Nephron progenitor cell (in vitro differentiated cells): ENCODE measurements around the gene PCBP3.

ENCODE experiments used
- DNase-seq: peaks from one replicate; pipeline ENCODE4 v3.0.0; 2021
- H3K27ac Mint-ChIP-seq: 2 replicates; pipeline ENCODE4 v1.8.0; 2021; ENCODE audit warnings: mild to moderate bottlenecking, moderate library complexity, mixed read lengths
- H3K27me3 Mint-ChIP-seq: 2 replicates; pipeline ENCODE4 v1.8.0; 2021; ENCODE audit warnings: mild to moderate bottlenecking, low read depth, mixed read lengths; ENCODE audit not compliant: poor library complexity
- H3K36me3 Mint-ChIP-seq: 2 replicates; pipeline ENCODE4 v1.8.0; 2021; ENCODE audit warnings: low read depth, mixed read lengths
- H3K4me1 Mint-ChIP-seq: 2 replicates; pipeline ENCODE4 v1.8.0; 2021; ENCODE audit warnings: mixed read lengths
- H3K4me3 Mint-ChIP-seq: 2 replicates; pipeline ENCODE4 v1.8.0; 2021; ENCODE audit warnings: mild to moderate bottlenecking, moderate library complexity, mixed read lengths
- H3K9me3 Mint-ChIP-seq: 2 replicates; pipeline ENCODE4 v1.8.0; 2021; ENCODE audit warnings: mild to moderate bottlenecking, moderate library complexity, mixed read lengths
- TF ChIP-seq, protein P1 (sequence below): fragments of 200-600 bp; sonication (generic); IDR thresholded peaks from 2 replicates; pipeline ENCODE4 v1.5.0; 2021; ENCODE audit warnings: antibody characterized with exemption

The PCBP3 gene

DNA sequence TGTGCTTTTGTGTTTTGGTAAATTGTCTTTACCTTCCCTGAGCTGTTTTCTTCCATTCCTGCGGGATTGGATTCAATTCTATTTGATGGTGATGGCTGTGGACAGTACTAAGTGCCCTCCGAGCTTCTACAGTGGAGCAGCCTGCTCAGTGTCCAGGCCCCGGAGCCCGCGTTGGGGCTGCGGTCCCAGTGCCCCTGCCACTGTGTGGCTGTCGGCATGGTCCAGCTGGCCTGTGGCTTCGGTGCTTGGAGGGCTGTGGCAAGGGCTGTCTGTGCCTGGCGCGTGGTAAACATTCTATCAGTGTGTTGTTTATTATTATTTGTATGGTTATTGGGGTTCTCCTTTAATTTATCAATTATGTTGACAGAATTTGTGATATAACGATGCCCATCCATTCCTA, 228.9 kb downstream of the PCBP3 start:
- Mint-ChIP-seq H3K9me3 (no peaks in the 10 kb centered on the region), H3K27ac (no peak overlapping the region), H3K27me3 (peaks cover 13% of the 10 kb centered on the region), H3K4me1 (peaks cover 60% of the 10 kb centered on the region), H3K4me3 (no peak overlapping the region), H3K36me3 (no peaks in the 10 kb centered on the region)
- DNase-seq, result no peak
- TF ChIP-seq, protein P1, sequence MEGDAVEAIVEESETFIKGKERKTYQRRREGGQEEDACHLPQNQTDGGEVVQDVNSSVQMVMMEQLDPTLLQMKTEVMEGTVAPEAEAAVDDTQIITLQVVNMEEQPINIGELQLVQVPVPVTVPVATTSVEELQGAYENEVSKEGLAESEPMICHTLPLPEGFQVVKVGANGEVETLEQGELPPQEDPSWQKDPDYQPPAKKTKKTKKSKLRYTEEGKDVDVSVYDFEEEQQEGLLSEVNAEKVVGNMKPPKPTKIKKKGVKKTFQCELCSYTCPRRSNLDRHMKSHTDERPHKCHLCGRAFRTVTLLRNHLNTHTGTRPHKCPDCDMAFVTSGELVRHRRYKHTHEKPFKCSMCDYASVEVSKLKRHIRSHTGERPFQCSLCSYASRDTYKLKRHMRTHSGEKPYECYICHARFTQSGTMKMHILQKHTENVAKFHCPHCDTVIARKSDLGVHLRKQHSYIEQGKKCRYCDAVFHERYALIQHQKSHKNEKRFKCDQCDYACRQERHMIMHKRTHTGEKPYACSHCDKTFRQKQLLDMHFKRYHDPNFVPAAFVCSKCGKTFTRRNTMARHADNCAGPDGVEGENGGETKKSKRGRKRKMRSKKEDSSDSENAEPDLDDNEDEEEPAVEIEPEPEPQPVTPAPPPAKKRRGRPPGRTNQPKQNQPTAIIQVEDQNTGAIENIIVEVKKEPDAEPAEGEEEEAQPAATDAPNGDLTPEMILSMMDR, result no peak

DNA sequence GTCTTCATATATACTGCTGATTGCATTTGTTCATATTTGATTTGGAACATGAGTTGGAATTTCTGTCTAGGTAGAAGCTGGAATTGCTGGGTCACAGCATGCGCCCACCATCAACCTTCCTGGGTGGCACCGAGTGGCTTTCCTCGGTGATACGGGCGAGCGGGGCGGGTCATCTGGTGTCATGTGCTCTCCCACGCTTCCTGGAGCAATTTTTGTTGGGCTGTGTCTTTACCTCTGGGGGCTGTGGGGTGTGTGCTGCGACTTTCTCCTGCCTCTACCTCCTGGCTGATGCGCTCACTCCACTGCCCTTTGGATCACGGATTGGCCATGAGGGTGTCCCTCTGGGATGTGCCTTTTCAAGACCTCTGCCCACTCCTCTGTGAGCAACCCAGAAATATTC, 229.4 kb downstream of the PCBP3 start:
- H3K4me1 Mint-ChIP-seq, result peaks cover 62% of the 10 kb centered on the region
- peaks cover 9% of the 10 kb centered on the region for H3K27me3 Mint-ChIP-seq
- no peak overlapping the region for H3K4me3 Mint-ChIP-seq

DNA sequence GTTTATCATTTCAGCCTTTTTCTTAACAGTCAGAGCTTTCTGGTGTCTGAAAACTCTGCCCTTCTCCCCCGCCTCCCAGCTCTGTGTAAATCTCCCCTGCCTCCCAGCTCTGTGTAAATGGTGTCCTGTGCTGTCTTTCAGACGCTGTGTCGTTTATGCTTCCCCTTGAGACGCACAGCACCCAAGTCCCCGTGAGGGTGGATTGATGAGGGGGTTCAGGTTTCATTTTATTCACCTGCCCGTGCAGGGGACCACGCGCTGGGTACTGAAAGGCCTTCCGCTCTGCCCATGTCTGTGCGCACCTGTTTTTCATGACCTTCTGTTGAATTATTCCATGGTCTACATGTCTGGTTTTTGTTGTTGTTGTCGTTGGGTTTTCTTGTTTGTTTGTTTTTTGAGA, 229.9 kb downstream of the PCBP3 start:
- TF ChIP-seq, protein P1, result no peak
- H3K36me3 Mint-ChIP-seq, result no peaks in the 10 kb centered on the region
- peaks cover 67% of the 10 kb centered on the region for H3K4me1 Mint-ChIP-seq

More for the DNA sequence above, 229.4 kb downstream of the PCBP3 start:
- no peak overlapping the region for H3K27ac Mint-ChIP-seq
- DNase-seq, result no peak
- no peaks in the 10 kb centered on the region for H3K36me3 Mint-ChIP-seq
- no peaks in the 10 kb centered on the region for H3K9me3 Mint-ChIP-seq
- TF ChIP-seq, protein P1, result no peak

DNA sequence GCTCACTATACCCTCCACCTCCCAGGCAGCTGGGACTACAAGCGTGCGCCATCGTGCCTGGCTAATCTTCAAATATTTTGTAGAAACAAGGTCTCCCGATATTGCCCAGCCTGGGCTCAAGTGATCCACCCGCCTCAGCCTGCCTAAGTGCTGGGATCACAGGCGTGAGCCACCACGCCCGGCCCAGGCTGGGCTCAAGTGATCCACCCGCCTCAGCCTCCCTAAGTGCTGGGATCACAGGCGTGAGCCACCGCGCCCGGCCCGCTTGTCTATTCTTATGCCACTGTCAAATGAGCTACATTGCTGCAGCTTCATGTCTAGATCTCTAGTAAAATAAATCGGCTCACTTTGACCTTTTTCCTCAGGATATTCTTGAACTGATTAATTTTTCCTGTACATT, 230.3 kb downstream of the PCBP3 start:
- Mint-ChIP-seq H3K4me3 (peak overlapping the region; percentile 37), H3K36me3 (no peaks in the 10 kb centered on the region), H3K9me3 (no peaks in the 10 kb centered on the region), H3K4me1 (peaks cover 71% of the 10 kb centered on the region), H3K27me3 (peaks cover 17% of the 10 kb centered on the region), H3K27ac (no peak overlapping the region)
- TF ChIP-seq, protein P1, result no peak
- DNase-seq, result no peak

More for the DNA sequence above, 229.9 kb downstream of the PCBP3 start:
- Mint-ChIP-seq H3K27ac (peak overlapping the region; percentile 64), H3K9me3 (no peaks in the 10 kb centered on the region), H3K27me3 (peaks cover 13% of the 10 kb centered on the region), H3K4me3 (peak overlapping the region; percentile 37)
- no peak for DNase-seq

DNA sequence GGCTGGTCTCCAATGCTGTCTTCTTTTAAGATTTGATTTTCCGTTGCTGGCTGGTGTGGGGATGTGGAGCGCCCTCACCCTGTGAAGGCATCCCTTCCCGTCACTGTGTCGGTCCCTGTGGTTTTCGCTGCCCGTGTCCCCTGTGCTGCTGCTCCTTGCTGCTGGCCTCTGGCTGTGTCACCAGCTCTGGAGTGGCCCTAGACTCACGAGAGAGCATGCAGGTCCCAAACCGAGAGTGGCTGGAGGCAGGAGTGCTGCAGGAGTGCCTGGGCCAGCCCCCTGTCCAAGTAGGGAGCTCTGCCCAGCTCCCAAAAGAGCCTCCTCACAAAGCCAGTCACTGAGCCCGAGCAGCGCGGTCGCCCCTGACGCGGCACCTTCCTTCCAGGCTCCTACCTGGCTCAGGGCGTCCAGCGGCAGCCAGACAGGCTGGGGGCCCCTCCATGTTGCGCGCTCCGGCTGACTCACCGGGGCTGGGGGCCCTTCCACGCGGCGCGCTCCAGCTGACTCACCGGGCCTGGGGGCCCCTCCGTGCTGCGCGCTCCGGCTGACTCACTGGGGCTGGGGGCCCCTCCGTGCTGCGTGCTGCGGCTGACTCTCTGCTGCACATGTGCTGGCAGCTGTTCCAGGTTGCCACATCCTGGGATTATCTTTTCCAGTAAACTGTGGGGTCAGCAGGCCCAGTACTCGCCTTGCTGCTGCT, 231.3 kb downstream of the PCBP3 start:
- Mint-ChIP-seq H3K27me3 (peaks cover 23% of the 10 kb centered on the region), H3K9me3 (no peaks in the 10 kb centered on the region), H3K27ac (no peak overlapping the region), H3K4me3 (peak overlapping the region; percentile 36), H3K36me3 (no peaks in the 10 kb centered on the region), H3K4me1 (peaks cover 78% of the 10 kb centered on the region)
- TF ChIP-seq, protein P1, result no peak
- no peak for DNase-seq

DNA sequence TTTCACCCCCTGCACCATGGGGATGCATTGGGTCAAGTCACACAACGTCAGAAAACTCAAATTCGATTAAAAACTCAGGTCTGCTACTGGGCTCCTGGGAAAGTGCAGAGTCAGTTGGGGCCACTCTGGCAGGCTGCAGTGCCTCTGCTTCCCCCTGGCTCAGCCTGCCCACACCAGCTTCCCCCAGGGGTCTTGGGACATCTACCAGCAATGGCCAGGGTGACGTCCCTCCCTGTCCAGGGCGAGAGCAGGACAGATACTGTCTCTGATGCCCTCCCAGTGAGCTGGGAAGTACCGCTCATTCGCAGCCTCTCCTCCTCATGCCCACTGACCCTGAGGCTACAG, 231.9 kb downstream of the PCBP3 start:
- DNase-seq, result no peak
- peaks cover 26% of the 10 kb centered on the region for H3K27me3 Mint-ChIP-seq
- H3K4me1 Mint-ChIP-seq, result peaks cover 83% of the 10 kb centered on the region
- H3K36me3 Mint-ChIP-seq, result no peaks in the 10 kb centered on the region
- H3K9me3 Mint-ChIP-seq, result no peaks in the 10 kb centered on the region
- peak overlapping the region; percentile 34 for H3K4me3 Mint-ChIP-seq
- peak overlapping the region; percentile 48 for H3K27ac Mint-ChIP-seq
- TF ChIP-seq, protein P1, result no peak
